GM21786 (cell line): ENCODE measurements around the gene NISCH.

Experiments used
- ATAC-seq: cut with Tn5 transposase; IDR thresholded peaks from one replicate; pipeline ENCODE4 v1.9.1; 2021; ENCODE audit not compliant: unreplicated experiment

Gene NISCH

GRCh38 chr3:52446631-52447511 is 8.5 kb upstream of the NISCH start:
- no peak for ATAC-seq

GRCh38 chr3:52447512-52448355 is 7.7 kb upstream of the NISCH start:
- ATAC-seq = no peak

GRCh38 chr3:52450489-52451236 is 4.7 kb upstream of the NISCH start:
- ATAC-seq = no peak

GRCh38 chr3:52451237-52452083 is 3.9 kb upstream of the NISCH start:
- ATAC-seq = no peak

- ATAC-seq = no peak
Measured at GRCh38 chr3:52452126-52452525, 3.3 kb upstream of the NISCH start.

- no peak for ATAC-seq
Measured at GRCh38 chr3:52452570-52453221, 2.7 kb upstream of the NISCH start.

- ATAC-seq = no peak
Measured at GRCh38 chr3:52453496-52454249, 1.7 kb upstream of the NISCH start, which contains the start of gene TNNC1. Gene TNNC1 (minus strand): TSS chr3:52454041. CDS start chr3:52454015, 26 bp downstream.

GRCh38 chr3:52454250-52454937 is 1.0 kb upstream of the NISCH start:
- no peak for ATAC-seq

GRCh38 chr3:52454938-52455282 is 494 bp upstream of the NISCH start:
- ATAC-seq = no peak

- ATAC-seq = no peak
Measured at GRCh38 chr3:52456169-52456799, 880 bp downstream of the NISCH start.

GRCh38 chr3:52456800-52457183 is 1.4 kb downstream of the NISCH start:
- ATAC-seq = no peak

GRCh38 chr3:52458031-52458760 is 2.8 kb downstream of the NISCH start:
- ATAC-seq = no peak

GRCh38 chr3:52458770-52459545 is 3.6 kb downstream of the NISCH start:
- ATAC-seq = no peak

- no peak for ATAC-seq
Measured at GRCh38 chr3:52461874-52462273, 6.5 kb downstream of the NISCH start.

- ATAC-seq = no peak
Measured at GRCh38 chr3:52463416-52463815, 8.0 kb downstream of the NISCH start.

GRCh38 chr3:52468336-52468735 is 12.9 kb downstream of the NISCH start:
- no peak for ATAC-seq

GRCh38 chr3:52469001-52469400 is 13.6 kb downstream of the NISCH start:
- no peak for ATAC-seq
